Measurements from ENCODE around the gene CD8B.
"Not testable (repeated sequence)": the region's sequence is repeated elsewhere in the genome, so short reads cannot be mapped to it uniquely, and the experiment has no call there.

Gene CD8B

DNA sequence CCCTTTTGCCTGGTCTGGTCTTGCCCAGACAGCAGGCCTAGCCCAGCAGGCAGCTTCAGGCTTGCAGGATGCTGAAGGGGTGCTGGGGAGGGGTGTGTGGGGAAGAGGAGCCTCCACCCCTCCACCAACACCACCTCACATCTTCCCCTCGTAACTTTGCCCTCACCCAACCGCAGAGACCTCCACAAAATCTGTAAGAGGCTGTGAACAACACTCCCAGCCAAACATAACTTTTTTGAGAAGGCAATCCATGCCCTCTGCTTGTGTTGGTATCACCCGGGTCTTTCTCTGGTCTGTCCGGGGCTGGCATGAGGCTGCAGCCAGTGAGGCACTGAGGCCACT lies 26.2 kb downstream of the CD8B start:
- not testable (repeated sequence) for DNase-seq

DNA sequence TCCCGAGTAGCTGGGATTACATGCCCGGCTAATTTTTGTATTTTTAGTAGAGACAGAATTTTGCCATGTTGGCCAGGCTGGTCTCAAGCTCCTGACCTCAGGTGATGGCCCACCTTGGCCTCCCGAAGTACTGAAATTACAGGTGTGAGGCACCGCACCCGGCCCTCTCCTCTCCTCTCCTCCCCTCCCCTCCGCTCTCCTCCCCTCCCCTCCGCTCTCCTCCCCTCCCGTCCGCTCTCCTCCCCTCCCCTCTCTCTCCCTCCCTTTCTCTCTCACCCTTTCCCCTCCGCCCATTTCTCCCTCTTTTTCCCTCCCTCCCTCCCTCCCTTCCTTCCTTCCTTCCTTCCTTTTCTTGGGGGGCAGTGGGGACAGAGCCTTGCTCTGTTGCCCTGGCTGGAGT lies 28.4 kb downstream of the CD8B start:
- DNase-seq, result no peak

DNA sequence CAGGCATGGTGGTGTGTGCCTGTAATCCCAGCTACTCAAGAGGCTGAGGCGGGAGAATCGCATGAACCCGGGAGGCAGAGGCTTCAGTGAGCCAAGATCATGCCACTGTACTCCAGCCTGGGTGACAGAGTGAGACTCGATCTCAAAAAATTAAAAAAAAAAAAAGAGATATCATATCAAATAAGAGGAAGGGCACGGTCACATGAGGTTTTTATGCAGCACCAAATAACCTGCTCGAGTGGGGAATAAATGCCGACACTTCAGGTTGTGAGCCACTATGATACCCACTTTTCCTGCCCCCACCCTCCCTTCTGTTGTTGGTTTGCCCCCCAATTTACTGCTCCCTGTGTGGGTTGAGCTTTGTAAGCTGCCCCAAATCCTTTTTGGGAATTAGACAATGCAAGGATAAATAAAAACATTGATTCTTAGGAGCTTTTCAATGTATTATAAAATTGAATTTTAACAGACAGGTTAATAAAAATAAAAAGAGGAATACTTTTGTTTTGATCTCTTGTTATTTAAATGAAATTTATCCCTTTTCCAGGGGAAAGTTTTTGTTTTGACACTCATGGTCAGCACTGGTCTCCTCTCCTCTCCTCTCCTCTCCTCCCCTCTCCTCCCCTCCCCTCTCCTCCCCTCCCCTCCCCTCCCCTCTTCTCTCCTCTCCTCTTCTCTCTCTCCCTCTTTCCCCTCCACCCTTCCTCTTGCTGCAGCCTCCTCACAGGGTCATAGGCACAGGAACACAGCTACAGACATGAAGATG lies 29.2 kb downstream of the CD8B start:
- DNase-seq, result no peak

DNA sequence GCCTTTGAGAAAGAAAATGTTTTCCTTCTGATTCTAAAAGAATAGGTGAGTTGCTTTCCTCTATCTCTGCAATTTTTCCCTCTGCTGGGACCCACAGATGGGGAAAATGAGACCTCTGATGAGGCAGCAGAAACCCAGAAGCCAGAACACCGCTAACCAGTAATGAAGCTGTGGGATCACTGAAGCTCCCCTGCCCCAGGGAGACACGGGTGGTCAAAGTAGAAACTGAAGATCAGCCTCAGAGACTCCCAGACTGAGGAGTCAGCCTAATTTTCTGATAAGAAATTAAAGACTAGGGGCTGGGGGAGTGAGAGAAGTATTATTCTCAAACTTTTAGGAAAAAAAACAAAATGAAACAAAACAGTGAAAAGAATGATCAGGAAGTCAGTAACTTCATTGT lies 30.1 kb downstream of the CD8B start:
- DNase-seq, result no peak

DNA sequence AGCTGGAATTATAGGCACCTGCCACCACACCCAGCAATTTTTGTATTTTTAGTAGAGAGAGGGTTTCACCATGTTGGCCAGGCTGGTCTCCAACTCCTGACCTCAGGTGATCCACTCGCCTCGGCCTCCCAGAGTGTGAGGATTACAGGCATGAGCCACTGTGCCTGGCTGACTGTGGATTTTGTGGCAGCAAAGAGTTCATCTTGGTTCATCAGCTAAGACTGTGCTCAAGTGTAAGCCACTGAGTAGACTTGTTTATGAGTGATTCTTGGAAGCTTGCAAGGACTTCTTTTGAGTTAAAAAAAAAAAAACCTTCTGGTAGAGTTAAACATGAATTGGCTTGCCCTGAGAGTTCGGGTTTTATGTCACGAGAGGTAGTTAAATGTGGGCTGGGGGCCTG lies 34.7 kb downstream of the CD8B start:
- DNase-seq, result no peak

DNA sequence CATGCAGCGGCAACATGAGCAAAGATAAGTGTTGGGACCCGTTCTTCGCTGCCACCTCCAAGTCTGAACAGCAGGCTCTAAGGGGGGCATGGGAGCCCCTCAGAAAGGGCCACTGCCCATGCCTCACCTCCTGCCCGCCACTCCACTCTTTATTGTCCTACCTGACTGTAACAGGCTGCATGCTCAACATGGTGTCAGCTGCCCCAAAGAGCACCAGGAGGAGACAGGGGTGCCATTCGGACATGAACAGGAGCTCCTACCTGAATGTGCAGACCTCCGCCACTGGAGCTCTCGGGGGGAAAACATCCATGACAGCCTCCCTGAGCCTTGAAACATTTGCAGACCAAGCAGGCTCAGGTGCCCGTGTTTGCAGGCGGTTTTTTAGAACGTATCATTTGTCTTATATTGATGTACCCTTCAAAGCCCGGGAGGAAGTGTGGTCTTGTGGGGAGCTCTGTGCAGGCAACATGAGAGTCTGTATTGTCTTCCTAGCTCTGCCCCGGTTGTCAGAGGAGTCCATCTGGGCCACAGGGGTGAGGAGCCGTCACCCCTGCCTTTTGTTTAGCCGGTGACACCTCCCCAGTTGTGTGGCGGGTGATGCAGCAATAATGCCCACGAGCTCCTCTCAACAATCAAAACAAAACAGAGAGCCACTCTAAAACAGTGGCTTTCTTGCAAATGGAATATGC lies 35.8 kb downstream of the CD8B start:
- DNase-seq, result no peak

DNA sequence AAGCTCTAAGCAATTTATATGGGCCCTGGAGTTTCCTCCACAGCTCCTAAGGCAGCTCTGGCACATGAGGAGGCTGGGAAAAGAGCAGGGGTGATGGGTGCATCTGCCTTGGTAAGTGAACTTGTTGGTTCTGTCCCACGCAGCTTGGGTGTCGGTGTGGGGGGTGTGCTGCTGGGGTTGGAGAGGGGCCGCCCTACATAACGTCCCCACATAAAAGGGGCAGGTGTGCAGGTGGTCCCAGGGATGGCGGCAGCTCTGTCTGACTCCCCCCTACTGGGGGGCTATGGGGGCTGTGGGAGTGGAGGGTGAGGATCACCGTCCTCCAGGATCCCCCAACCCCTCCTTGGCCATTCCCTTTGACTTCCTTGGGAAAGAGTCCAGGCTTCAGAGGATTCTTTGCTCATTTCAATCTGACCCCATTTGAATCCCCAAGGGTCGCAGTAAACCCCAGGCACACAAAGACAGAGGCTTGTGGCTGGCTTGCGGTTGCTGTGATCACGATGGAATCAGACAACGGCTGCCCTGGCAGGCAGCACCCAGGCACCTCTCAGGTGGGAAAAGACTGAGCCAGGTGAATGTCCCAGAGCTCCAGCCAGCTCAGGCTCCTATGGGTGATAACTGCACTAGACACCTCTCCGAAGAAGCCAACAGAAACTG lies 36.5 kb downstream of the CD8B start:
- DNase-seq, result no peak

DNA sequence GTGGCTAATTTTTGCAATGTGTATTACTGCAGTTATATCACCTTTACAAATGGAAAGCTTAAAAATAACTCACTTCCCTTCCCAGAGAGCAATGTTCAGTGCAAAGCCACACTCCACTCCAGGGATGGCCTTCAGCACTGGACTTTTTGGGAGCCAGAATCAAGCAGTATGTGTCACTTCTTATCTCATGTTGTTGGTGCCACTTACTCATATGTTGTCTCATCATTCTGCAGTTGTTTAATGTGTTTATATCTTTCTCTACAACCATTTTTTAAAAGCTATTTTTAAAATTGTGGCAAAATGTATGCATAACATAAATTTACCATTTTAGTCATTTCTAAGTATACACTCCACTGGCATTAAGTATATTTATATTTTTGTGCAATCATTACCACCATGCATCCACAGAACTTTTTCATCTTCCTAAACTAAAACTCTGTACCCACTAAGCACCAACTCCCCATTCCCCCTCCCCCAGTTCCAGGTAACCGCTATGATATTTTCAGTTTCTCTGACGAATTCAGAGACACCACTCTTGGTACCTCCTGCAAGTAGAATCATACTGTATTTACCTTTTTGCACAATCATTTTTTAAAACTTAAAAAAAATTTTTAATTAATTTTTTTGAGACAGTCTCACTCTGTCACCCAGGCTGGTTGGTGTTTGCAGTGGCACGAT lies 38.9 kb downstream of the CD8B start:
- no peak for DNase-seq

DNA sequence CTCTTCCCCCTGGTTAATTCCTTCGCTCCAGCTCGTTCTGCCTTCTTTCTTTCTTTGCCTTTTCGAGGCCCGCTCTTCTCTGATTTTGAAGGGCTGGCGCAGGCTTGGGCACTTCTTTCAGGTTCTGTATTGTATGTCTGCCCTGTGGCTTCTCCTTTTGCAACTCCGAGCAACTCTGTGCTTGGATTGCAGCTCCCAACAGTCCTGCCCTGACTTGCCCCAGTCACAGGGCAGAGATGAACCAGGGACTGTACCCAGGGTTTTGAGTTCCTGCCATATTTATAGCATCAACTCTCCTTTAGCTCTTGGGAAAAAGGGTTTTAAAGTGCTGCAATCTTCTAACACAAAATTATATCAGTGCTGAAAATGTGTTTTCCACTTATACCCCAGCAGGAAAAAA lies 39.8 kb downstream of the CD8B start:
- DNase-seq, result no peak

DNA sequence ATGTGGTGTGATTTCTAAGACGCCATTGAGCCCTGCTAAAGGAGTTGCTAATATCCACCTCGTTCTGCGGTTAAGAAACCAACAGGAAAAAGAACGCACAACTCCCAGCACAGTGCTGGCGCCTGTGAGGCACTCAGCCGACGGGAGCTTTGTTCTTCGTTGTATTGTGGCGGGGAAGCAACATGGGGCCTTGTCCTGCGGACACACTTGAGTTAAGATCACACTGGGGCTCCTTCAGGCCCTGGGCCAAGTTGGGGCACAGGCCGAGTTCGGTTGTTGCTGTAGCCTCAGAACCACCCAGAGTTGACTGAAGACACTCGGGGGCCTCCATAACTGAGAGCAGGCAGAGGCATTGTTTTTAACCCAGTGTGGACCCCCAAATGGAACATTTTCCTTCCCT lies 40.4 kb downstream of the CD8B start:
- no peak for DNase-seq

DNA sequence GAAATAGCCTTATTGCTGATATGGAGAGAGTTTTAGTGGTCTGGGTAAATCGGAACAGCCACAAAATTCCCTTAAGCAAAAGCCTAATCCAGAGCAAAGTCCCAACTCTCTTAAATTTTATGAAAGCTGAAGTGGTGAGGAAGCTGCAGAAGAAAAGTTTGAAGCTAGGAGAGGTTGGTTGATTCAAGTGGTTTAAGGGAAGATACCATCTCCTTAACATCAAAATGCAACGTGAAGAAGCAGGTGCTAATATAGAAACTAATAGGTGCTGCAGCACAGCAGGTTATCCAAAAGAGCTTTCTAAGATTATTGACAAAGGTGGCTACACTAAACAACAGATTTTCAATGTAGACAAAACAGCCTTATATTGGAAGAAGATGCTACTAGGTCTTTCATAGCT lies 42.7 kb downstream of the CD8B start:
- DNase-seq, result no peak

DNA sequence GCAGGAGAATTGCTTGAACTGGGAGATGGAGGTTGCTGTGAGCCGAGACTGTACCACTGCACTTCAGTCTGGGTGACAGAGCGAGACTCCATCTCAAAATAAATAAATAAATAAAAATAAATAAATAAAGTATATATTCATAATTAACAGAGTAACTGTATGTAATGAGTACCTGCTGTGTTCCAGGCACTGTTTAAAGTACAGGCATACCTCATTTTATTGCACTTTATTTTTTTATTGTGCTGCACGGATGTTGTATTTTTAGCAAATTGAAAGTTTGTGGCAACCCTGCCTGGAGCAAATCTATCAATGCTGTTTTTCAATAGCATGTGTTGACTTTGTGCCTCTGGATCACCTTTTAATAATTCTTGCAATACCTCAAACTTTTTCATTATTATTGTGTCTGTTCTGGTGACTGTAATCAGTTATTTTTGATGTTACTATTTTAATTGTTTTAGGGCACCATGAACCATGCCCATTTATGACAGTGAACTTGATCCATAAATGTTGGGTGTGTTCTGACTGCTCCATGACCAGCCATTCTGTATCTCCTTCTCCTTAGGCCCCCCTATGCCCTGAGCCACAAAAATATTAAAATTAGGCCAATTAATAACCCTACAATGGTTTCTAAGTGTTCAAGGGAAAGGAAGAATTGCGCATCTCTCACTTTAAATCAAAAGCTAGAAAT lies 43.4 kb downstream of the CD8B start:
- DNase-seq, result no peak

DNA sequence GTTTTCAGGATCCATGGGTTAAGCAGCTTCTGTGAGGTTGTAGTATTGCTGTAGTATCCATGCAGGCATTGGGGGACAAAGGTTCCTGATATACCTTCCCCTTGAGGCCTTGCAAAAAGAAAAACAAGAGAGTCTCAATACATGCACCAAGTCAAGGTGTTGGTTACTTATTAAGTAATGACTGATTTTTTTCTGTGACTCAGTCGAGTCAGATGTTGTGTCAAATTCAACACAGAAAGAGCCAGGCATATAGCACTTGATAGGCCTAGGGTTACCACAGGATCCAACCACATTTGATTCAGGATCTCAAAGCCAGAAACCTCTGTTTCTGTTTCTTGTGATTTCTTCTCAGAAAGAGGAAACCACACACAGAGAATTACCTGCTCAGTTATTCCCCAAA lies 46.1 kb downstream of the CD8B start:
- DNase-seq, result no peak

DNA sequence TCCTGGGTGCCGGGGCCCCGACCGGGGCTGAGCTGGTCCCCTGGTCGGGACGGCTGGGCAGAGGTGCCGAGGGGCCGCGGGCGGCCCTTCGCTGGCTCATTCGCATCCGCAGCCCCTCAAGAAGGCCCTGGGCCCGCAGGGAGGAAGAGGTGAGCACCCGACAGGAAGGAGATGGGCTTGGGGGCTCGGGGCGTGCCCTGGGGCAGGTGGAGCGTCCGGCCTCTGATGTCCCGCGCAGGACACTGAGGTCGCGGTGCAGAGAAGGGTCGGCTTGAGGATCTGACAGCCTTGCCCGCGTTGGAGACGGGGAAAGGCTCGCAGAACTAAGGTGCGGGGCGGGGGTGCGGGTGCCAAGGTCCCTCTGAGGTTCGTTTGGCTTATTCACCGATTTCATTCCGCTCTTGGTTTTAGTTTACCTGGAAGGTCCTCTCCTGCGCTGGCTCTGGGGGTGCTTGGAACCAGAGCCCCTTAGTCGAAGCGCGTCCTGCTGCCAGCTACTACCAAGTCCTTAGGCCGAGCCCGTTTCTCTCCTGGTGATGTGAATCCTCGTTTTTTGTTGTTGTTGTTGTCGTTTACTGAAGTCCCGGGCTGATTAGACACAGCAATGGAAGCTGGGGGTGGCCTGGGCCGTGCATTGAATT lies 52.1 kb downstream of the CD8B start:
- no peak for DNase-seq

DNA sequence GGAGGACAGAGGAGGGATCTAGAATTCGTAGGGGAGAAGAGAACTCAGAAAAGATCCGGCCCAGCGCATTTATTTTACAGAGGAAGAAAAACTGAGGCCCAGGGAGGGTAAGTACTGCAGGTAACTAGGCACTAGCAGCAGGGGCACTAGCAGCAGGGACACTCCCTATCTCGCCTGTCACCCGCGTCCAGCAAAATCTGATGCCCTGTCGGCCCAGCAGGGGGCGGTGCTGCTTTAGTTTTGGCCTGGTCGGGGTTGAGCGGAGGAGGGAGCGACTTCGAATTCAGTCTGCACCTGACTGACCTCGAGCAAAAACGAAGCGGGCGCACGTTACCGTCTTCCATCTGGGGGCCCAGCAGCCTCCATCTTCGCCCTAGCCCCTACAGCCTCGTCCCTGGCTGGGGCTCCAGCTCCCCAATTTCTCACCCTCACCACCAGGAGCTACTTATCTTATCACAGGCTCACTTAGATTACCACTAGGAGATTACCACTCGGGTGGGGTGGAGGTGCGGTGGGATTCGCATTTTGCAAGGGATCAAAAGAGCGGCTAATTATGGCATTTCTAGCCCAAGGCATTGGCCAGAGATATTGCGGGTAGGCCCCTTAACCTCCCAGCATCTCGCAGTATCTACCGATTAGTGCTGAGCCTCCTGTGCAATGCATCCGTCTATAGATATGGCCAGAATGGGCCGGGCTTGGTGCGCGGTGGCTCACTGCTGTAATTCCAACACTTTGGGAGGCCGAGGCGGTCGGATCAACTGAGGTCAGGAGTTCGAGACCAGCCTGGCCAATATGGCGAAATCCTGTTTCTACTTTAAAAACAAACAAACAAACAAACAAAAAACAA lies 53.1 kb downstream of the CD8B start:
- DNase-seq, result peak; percentile 73

DNA sequence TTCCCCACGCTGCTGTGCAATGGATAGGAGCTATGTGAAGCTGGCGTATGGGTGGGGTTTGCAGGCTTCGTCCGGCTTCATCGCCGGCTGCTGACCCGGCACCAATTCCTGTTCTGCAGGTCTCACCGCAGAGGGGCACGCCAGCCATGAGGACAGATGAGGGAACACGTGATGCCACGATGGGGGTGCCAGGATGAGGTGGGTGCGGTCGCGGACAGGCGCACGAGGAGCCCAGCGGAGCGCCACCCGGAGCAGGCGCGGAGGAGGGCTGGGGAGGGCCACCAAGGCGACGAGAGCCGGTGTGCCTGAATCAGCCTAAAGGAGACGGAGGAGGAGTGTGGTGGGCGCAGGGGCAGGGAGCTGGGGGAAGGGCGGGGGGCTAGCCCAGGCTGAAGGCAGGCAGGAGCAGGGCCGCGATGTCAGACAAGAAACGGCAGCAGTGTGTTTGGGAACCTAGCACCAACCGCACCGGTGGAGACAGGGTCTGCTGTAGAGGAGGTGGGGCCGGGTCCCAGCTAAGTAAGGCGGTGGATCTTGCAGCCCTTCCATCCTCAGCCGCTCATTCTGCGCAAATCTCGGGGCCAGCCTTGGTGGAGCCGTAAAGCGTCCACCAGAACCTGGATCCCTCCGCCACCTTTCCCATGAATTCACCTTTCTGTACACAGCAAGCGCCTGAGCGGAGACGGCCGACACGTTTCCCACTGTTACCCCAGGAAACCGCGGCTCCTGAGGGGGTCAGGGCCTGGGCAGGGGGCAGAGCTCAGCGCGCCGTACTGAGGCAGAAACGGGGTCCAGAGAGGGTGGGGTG lies 54.0 kb downstream of the CD8B start:
- peak; percentile 13 for DNase-seq

DNA sequence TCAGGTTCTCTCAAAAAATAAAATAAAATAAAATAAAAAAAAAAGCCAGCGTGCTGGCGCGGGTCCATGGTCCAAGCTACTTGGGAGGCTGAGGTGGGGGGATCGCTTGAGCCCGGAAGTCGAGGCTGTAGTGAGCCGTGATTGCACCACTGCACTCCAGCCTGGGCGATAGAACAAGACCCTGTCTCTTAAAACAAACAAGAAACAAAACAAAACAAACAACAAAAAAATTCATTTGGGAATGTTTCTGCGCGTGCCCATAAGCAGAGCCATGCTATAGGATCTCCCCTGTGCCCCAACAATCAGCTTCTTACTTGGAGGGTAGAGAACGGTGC lies 54.6 kb downstream of the CD8B start:
- DNase-seq, result no peak

DNA sequence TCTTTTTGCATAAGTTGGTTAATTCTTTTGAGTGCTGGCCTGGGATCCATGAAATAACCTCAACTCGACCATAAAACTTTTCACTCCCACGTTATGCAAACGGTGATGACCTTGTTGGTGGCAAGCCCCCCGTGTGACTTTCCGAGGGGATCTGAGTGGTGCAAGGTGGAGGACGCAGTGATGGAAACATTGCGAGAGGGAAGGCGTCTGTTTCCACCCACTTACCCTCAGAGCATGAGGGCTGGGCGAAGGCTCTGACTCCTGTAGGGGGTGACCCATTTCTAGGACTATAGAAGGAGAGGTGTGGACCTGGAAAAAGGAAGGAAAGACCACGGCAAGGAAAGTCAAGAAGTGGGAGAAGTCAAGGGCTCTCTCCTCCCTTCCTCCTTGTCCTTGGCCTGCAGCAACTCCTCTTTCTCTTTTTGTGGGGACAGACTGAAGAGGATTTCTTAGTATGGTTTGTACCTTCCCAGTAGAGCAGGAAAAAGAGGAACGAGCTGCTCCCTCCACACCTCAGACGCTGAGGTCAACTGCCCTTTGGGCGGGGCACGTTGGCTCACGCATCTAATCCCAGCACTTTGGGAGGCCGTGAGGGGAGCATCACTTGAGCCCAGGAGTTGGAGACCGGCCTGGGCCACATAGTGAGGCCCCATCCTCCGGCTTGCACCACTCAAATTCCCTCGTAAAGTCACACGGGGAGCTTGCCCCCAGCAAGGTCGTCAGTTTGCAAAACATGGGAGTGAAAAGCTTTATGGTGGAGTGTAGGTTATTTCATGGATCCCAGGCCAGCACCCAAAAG lies 55.4 kb downstream of the CD8B start:
- no peak for DNase-seq

DNA sequence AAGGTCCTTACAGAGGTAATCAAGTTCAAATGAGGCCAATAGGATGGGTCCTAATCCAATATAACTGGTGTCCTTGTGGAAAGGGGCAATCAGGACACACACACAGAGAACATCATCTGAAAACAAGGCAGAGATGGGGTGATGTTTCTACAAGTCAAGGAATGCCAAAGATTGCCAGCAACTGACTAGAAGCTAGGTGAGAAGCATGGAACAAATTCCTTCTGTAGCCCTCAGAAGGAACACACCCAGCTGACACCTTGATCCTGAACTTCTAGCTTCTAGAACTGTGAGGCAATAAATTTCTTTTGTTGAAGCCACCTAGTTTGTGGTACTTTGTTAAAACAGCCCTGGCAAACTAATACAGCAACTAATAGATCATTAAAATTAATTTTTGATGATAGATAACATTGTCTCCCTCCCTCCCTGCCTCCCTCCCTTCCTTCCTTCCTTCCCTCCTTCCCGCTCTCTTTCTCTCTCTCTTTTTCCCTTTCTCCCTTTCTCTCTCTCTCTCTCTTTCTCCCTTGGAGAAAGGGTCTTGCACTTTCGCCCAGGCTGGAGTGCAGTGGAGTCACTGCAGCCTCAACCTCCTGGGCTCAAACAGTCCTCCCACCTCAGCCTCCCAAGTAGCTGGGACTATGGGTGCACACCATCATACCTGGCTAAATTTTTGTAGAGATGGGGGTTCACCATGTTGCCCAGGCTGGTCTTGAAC lies 60.7 kb downstream of the CD8B start:
- DNase-seq, result no peak

Data from fibroblast of upper back skin (primary cell).